Heart right ventricle (tissue), 16 donors: ENCODE data around the gene PLEKHG4B. TPM values are rescaled to one million over a fixed set of nuclear protein-coding genes. Genes with fewer than 3 reads are reported as not detected.
"Not testable (repeated sequence)": the region's sequence is repeated elsewhere in the genome, so short reads cannot be mapped to it uniquely, and the experiment has no call there.

ENCODE experiments used
- ATAC-seq, 8 donors: fragments of 200-7000 bp; cut with Tn5 transposase; one replicate each; pipeline ENCODE4 v1.9.1; 2020; ENCODE audit warnings: mild to moderate bottlenecking in 8 of 8, moderate library complexity in 8 of 8, moderate number of reproducible peaks in 1 of 8
- DNase-seq, 2 donors: peaks; one replicate each; pipeline ENCODE4 v3.0.0-alpha.2; 2020
- H3K27ac ChIP-seq, 10 donors: fragments of 200-600 bp; sonication (generic) in 2 of 10; one replicate each; pipeline versions ENCODE4 v1.5.0 to v1.8.0; 2020 to 2022; ENCODE audit warnings: mild to moderate bottlenecking in 3 of 10
- H3K27me3 ChIP-seq, 7 donors: fragments of 200-600 bp; one replicate each; pipeline ENCODE4 v1.8.0; 2021 to 2022; ENCODE audit warnings: mild to moderate bottlenecking in 2 of 7
- H3K36me3 ChIP-seq, 9 donors: fragments of 200-600 bp; sonication (generic) in 1 of 9; one replicate each; pipeline versions ENCODE4 v1.5.0 to v1.8.0; 2020 to 2022; ENCODE audit warnings: mild to moderate bottlenecking in 2 of 9
- H3K4me1 ChIP-seq, 9 donors: fragments of 200-600 bp; sonication (generic) in 1 of 9; one replicate each; pipeline versions ENCODE4 v1.5.0 to v1.8.0; 2020 to 2022; ENCODE audit warnings: mild to moderate bottlenecking in 4 of 9
- H3K4me3 ChIP-seq, 10 donors: fragments of 200-600 bp; sonication (generic) in 2 of 10; one replicate each; pipeline versions ENCODE4 v1.5.0 to v1.8.0; 2020 to 2022; ENCODE audit warnings: mild to moderate bottlenecking in 7 of 10, moderate library complexity in 2 of 10
- H3K9me3 ChIP-seq, 11 donors: fragments of 200-600 bp in 10 of 11; sonication (generic) in 2 of 11; one replicate each; pipeline versions ENCODE4 v1.5.0 to v1.8.0; 2013 to 2022; ENCODE audit warnings: mild to moderate bottlenecking in 2 of 11, control low read depth in 1 of 11, moderate library complexity in 1 of 11
- CTCF ChIP-seq, 9 donors: fragments of 200-600 bp; sonication (generic) in 2 of 9; IDR thresholded peaks; one replicate each; pipeline versions ENCODE4 v1.5.0 to v1.8.0; 2021 to 2022; ENCODE audit warnings: antibody characterized with exemption in 9 of 9, mild to moderate bottlenecking in 5 of 9, moderate library complexity in 1 of 9
- WGBS, 2 donors: extraction: QIAGEN DNeasy Blood & Tissue Kit; methylation state at CpG; one replicate each; pipeline ENCODE4 v1.1.7; 2013; ENCODE audit warnings: inconsistent platforms in 1 of 2; 5-methylcytosine and 5-hydroxymethylcytosine counted together
- intact Hi-C, 10 donors: fragments of 100-400 bp; cut with DNase I; formaldehyde crosslinking; loops; one replicate each; pipeline versions ENCODE4 v1.11.1 to v1.14.2; 2022
- polyA plus RNA-seq, 2 donors: library from polyadenylated mRNA; stranded (reverse); fragments of 200-250 nt; gene quantifications; one replicate each; pipeline ENCODE4 v1.2.3, GENCODE V29; 2013
- total RNA-seq, 10 donors: library from RNA; stranded (reverse); fragmentation: NEBNext Ultra II Directional in 3 of 10; extraction: Animal tissue kit (Norgen Biotek cat#: 25700) in 3 of 10; gene quantifications; one replicate each; pipeline versions ENCODE4 v1.2.1 to v1.2.4, GENCODE V29; 2021 to 2023
- donor health status: Arrhythmogenic right ventricular cardiomyopathy.
- donor health status: ischemic (EF 13 %, LVEDD 7.1; RV severe dilation, severe dysfunction).
- donor health status: healthy with polysubstance abuse.
- donor health status: DM: no; HTN: yes; CAD: no.
- donor health status: DM: no; HTN: no; CAD: no.
- donor health status: ischemic (EF 25% LVEDD 6.9; RV normal size, moderate dysfunction).
- donor health status: ischemic (EF 25% LVEDD 5.7; RV mildly dilated, moderate dysfunction).
- donor health status: healthy.
- donor health status: DM: yes; HTN: yes; CAD: no.
- donor health status: Ischemic cardiomyopathy.
- donor health status: ischemic (EF 35%, LVEDD 5.7; RV mildly dilated, moderate dysfunction).
- donor health status: nonischemic (EF 11% LVEDD 7.7; RV severe dilation, severe dysfunction).
- donor health status: DM: yes; HTN: yes; CAD: no.
- donor health status: PGD.
- donor health status: ischemic (EF 29% LVEDD 5.4; RV normal size, mild dysfunction).
- donor health status: nonischemic (EF 23%, LVEDD 6.1; RV moderate dilation, normal function).

The PLEKHG4B gene
- total and polyA plus RNA-seq, 12 donors: under 0.01 to 0.14 (median 0.05) TPM; not detected in 8

- Histone ChIP-seq H3K27ac (no peak overlapping the region), H3K9me3 (no peaks in the 10 kb centered on the region), H3K27me3 (peaks cover 6 to 96% (median 86%) of the 10 kb centered on the region in 7 donors), H3K4me1 (peaks cover 0 to 5% (median 0%) of the 10 kb centered on the region in 9 donors), H3K36me3 (no peaks in the 10 kb centered on the region), H3K4me3 (no peak overlapping the region)
- intact Hi-C loops: no loop called here
- ATAC-seq: peak in 1 of 8 donors; percentile 44
- TF ChIP-seq CTCF (IDR thresholded peaks at IDR 0.05): no peak
- WGBS, 2 donors: 82 to 89% methylated on average over 12 of the region's 12 CpGs
- no peak for DNase-seq
These were observed 3.4 kb downstream of the PLEKHG4B start for GRCh38 chr5:95241-95980.

GRCh38 chr5:96976-97660 lies 5.2 kb downstream of the PLEKHG4B start:
- DNase-seq: no peak
- Histone ChIP-seq H3K4me1 (no peaks in the 10 kb centered on the region), H3K27ac (no peak overlapping the region), H3K9me3 (no peaks in the 10 kb centered on the region), H3K36me3 (no peaks in the 10 kb centered on the region), H3K4me3 (no peak overlapping the region), H3K27me3 (peaks cover 0 to 79% (median 69%) of the 10 kb centered on the region in 7 donors)
- ATAC-seq: no peak
- no peak for TF ChIP-seq CTCF (IDR thresholded peaks at IDR 0.05)
- 54 to 67% methylated on average over 17 of the region's 17 CpGs for WGBS, 2 donors
- intact Hi-C loops: no loop called here

DNA sequence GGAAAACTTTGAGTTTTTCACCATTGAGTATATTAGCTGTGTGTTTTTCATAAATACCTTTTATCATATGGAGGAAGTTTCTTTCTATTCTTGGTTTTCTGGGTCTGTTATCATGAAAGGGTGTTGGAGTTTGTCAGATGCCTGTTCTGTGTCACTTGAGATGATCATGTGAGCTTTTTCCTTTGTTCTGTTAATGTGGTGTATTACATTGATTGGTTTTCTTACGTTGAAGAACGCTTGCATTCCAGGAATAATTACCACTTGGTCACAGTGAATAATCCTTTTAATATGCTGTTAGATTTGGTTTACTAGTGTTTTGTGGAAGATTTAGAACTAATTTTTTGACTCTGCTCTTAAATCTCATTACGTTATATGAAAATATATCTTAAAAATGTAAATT lies 7.8 kb downstream of the PLEKHG4B start:
- DNase-seq: no peak
- Histone ChIP-seq H3K9me3 (no peaks in the 10 kb centered on the region), H3K27me3 (peaks cover 0 to 73% (median 57%) of the 10 kb centered on the region in 7 donors), H3K27ac (no peak overlapping the region), H3K36me3 (no peaks in the 10 kb centered on the region), H3K4me3 (no peak overlapping the region), H3K4me1 (no peaks in the 10 kb centered on the region)
- intact Hi-C loops: no loop called here
- no peak for TF ChIP-seq CTCF (IDR thresholded peaks at IDR 0.05)
- 43 to 52% methylated on average over 3 of the region's 3 CpGs for WGBS, 2 donors
- no peak for ATAC-seq

DNA sequence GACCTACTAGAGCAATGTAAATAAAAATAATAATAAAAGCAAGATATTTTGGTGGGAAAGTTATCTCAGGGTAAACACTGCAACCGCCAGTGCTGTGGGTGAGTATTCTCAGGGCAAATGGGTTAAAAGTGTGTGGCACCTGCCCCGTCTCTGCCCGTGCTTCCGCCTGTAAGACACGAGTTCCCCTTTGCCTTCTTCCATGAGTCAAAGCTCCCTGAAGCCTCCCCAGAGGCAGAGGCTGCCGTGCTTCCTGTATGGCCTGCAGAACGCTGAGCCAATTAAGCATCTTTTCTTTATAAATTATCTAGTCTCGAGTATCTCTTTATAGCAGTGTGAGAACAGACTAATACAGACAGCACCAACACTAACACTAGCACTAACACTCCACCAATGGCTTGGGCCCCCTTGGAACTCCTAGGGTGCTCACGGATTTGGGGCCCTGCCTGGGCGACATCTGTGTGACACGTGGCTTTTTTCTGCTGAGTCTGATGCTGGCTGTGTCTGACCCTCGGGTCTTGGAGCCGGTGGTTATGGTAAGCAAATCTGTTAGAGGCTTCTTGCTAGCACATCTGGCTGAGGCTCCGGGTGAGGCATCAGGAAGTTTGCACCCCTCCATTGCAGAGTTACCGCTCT lies 10.6 kb downstream of the PLEKHG4B start:
- no peak for TF ChIP-seq CTCF (IDR thresholded peaks at IDR 0.05)
- Histone ChIP-seq H3K27ac (no peak overlapping the region), H3K36me3 (no peaks in the 10 kb centered on the region), H3K4me3 (no peak overlapping the region), H3K9me3 (no peaks in the 10 kb centered on the region), H3K27me3 (peaks cover 0 to 73% (median 60%) of the 10 kb centered on the region in 7 donors), H3K4me1 (no peaks in the 10 kb centered on the region)
- WGBS, 2 donors: 61 to 66% methylated on average over 15 of the region's 15 CpGs
- DNase-seq (no peak), ATAC-seq (no peak)
- intact Hi-C loops: no loop called here

DNA sequence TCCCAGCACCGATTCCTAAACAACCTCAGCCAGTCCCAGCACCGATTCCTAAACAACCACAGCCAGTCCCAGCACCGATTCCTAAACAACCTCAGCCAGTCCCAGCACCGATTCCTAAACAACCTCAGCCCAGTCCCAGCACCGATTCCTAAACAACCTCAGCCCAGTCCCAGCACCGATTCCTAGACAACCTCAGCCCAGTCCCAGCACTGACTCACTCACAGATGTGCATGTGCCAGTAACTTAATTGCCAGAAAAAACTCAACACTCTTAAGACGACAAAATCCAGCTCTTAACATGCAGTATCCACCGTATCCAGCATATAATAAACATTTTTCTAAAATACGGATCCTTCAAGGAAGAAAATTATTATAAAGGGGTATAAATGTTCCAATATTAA lies 12.1 kb downstream of the PLEKHG4B start:
- H3K36me3 ChIP-seq, H3K4me1 ChIP-seq, H3K4me3 ChIP-seq, H3K9me3 ChIP-seq, H3K27ac ChIP-seq, intact Hi-C loops, DNase-seq: not testable (repeated sequence)
- WGBS, 2 donors: 31 to 46% methylated on average over 8 to 9 of the region's 9 CpGs
- ATAC-seq: peak in 2 of 8 donors; percentile 76 to 82
- peaks cover 0 to 70% (median 54%) of the 10 kb centered on the region in 7 donors for H3K27me3 ChIP-seq
